Suppressor macrophage (primary cell): ENCODE data around the gene ZNF24.
A peak's percentile ranks its signal among the peaks of the same experiment; 100 is the strongest.

ENCODE experiments used
- DNase-seq, 4 experiments: peaks; one replicate each; pipeline ENCODE4 v3.0.0-alpha.2; 2020 to 2022

The ZNF24 gene

GRCh38 chr18:35290094-35290735 lies 54.0 kb downstream of the ZNF24 start, which contains the start of gene ZSCAN30:
Gene ZSCAN30, minus strand, starts transcription at chr18:35290229. Its CDS starts 25,877 bp downstream, at chr18:35264352.
- peak; percentile 96 to 98 (median 96) for DNase-seq

GRCh38 chr18:35289727-35290093 lies 54.5 kb downstream of the ZNF24 start:
- peak in 1 of 4 experiments; percentile 20 for DNase-seq

- peak; percentile 3 to 48 (median 35) for DNase-seq
Observed at GRCh38 chr18:35289293-35289692, 54.9 kb downstream of the ZNF24 start.

- no peak for DNase-seq
Observed at GRCh38 chr18:35284841-35285240, 59.4 kb downstream of the ZNF24 start.

- no peak for DNase-seq
Observed at GRCh38 chr18:35283923-35284794, 60.1 kb downstream of the ZNF24 start.

GRCh38 chr18:35282353-35282752 lies 61.9 kb downstream of the ZNF24 start:
- peak in 2 of 4 experiments; percentile 9 to 25 for DNase-seq
